Transverse colon (tissue), 4 donors: ENCODE results near the gene MPPED1.

Source experiments
- CTCF ChIP-seq, 5 experiments: fragments of 200-600 bp in 3 of 5; fragments of 450-650 bp in 2 of 5; sonication (generic) in 3 of 5; IDR thresholded peaks; 1 replicate in 2 of 5; 2 replicates in 3 of 5; pipeline ENCODE4 v1.5.1; 2016 to 2017; ENCODE audit warnings: antibody characterized with exemption in 5 of 5, inconsistent platforms in 3 of 5, mild to moderate bottlenecking in 2 of 5, moderate library complexity in 1 of 5
- EP300 ChIP-seq: sonication (generic); formaldehyde crosslinking; IDR thresholded peaks from one replicate; pipeline ENCODE4 v1.6.1; 2017; ENCODE audit warnings: antibody characterized with exemption, low read depth
- POLR2A ChIP-seq: fragments of 450-650 bp; IDR thresholded peaks from one replicate; pipeline ENCODE4 v1.6.1; 2016; ENCODE audit warnings: antibody characterized with exemption, mild to moderate bottlenecking, moderate library complexity
- POLR2AphosphoS5 ChIP-seq, 3 donors: sonication (generic); formaldehyde crosslinking; IDR thresholded peaks; one replicate each; pipeline ENCODE4 v1.6.1; 2016; ENCODE audit warnings: antibody characterized with exemption in 3 of 3

GRCh38 chr22:43473441-43473840, 61.6 kb downstream of the MPPED1 start:
- TF ChIP-seq POLR2A (no peak), CTCF (IDR thresholded peaks at IDR 0.05) (no peak), EP300 (no peak), POLR2AphosphoS5 (IDR thresholded peaks at IDR 0.05) (no peak)
